Left forelimb (tissue), 1 donor: Measurements from ENCODE around the gene TSPAN6.

ENCODE experiments used
- DNase-seq: peaks from one replicate; pipeline ENCODE4 v3.0.0-alpha.2; 2018; ENCODE audit warnings: low spot score

Gene TSPAN6

DNA sequence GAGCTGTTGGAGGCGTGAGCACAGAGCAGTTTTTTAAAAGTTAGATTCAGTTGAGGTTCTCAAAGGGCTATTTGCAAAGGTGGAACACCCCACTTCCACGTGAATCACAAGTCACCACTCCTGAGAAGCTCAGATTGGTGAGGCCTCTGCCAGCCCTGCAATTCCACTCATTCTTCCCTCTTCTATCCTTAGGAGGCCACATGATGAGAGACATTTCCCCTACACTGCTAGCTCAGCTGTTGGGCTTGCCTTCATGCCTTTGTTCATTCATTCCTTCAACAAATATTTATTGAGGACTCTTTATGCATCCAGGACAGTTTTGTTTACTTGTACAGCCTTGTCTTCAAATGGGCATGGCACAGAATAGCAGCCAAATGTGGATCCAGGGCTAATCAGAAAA lies 11.1 kb upstream of the TSPAN6 start:
- DNase-seq = no peak

DNA sequence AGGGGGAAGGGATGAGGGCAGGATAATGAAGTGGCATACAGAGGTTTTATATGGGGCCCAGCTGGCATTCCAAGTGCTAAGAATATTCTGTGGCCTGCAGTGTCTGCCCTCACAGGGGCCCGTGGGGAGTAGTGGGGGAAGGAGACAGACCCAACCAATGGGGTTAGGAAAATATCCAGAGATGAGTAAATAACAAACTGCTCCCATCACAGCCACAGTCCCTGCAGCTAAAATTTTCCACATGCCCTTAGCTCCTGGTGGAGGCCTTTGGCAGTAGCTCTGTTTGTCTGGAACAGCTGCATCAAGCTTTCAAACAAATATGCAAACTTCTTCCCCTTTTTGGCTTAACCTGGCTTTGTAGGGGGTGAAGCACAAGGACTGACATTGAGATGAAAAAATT lies 10.5 kb upstream of the TSPAN6 start:
- no peak for DNase-seq

- DNase-seq = no peak
These were observed 8.5 kb upstream of the TSPAN6 start for GRCh38 chrX:100645106-100645505.

GRCh38 chrX:100643956-100644860 lies 7.6 kb upstream of the TSPAN6 start, which contains the start of gene SRPX2:
SRPX2 (plus strand) TSS chrX:100644199; CDS start chrX:100646323, 2,124 bp downstream.
- no peak for DNase-seq

DNA sequence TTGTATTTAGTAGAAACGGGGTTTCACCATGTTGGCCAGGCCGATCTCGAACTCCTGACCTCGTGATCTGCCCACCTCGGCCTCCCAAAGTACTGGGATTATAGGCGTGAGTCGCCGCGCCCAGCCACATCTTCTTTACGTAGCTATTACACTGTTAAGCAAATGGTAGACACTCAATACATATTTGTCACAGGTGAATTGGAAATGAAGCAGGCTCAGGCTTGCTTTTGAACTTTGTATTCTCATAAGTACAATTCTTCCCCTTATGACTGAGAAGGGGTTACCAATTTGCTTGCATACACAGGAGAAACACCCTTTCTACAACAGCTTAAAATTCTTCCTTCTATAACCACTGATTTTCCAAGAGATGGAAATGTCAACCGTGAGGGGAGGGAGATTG lies 6.6 kb upstream of the TSPAN6 start:
- no peak for DNase-seq

- no peak for DNase-seq
These were observed 5.7 kb upstream of the TSPAN6 start for GRCh38 chrX:100642290-100642689.

DNA sequence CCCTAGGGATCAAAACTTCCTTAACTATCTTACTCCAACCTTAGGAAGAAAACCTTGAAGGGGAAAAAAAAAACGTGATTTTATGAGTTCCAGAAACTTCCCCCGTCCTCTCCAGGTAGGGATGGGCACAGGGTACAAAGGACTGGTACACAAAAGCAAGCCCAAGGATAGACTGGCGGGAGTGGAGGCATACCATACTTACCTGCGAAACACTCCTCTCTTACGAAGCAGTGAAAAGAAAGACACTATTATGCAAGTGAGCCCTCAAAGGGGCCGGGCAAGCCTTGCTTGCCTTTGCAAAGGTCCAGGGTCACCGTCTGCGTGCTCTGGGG lies 651 bp downstream of the TSPAN6 start:
- no peak for DNase-seq

- DNase-seq = no peak
These were observed 1.6 kb downstream of the TSPAN6 start for GRCh38 chrX:100635040-100635439.

GRCh38 chrX:100625985-100626491 lies 10.6 kb downstream of the TSPAN6 start:
- no peak for DNase-seq

- DNase-seq = no peak
These were observed 13.6 kb downstream of the TSPAN6 start for GRCh38 chrX:100623001-100623400.

DNA sequence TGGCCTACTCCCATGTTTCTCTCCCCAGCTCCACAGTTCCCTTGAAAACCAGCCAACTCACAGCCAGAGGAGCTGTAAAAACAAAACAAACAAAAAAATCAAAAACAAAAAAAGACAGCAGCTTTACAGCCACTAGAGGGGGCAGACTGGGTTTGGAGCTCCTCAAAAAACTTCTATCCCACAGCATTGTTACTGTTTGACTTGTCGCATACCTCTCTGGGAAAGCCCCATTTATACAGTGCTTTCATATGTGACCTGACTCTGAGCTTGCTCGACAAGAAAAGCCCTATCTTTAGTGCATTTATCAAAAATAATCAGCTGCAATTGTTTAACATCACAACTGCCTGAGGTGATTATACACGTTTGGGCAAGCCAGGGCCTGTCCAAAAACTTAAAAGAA lies 21.6 kb downstream of the TSPAN6 start:
- DNase-seq = no peak

- DNase-seq = no peak
These were observed 24.7 kb downstream of the TSPAN6 start for GRCh38 chrX:100611951-100612350.

- DNase-seq = no peak
These were observed 27.0 kb downstream of the TSPAN6 start for GRCh38 chrX:100609591-100609990.

GRCh38 chrX:100606753-100607152 lies 29.9 kb downstream of the TSPAN6 start:
- no peak for DNase-seq

DNA sequence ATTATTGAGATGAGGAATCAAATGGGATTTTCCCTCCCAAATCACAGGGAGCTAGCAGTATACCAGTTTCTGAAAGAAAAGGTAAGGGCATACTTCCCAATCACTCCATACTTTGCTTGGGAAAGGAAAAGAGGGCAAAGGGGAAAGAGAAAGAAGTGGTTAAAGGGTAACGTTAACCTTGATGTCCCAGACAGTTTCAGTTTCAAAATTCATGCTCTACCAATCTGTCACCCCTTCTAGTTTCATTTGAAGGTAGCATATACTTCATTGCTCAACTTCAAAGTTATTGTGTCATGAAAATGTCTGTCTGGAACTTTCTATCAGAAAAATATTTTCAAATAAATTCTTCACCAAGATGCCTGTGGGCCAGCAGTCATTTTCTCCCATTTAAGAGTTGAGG lies 35.8 kb downstream of the TSPAN6 start:
- no peak for DNase-seq

GRCh38 chrX:100600340-100600739 lies 36.3 kb downstream of the TSPAN6 start:
- DNase-seq = no peak

- DNase-seq = no peak
These were observed 37.1 kb downstream of the TSPAN6 start for GRCh38 chrX:100599456-100599855.

GRCh38 chrX:100596601-100597000 lies 40.0 kb downstream of the TSPAN6 start:
- no peak for DNase-seq

GRCh38 chrX:100593581-100593980 lies 43.0 kb downstream of the TSPAN6 start:
- DNase-seq = no peak

DNA sequence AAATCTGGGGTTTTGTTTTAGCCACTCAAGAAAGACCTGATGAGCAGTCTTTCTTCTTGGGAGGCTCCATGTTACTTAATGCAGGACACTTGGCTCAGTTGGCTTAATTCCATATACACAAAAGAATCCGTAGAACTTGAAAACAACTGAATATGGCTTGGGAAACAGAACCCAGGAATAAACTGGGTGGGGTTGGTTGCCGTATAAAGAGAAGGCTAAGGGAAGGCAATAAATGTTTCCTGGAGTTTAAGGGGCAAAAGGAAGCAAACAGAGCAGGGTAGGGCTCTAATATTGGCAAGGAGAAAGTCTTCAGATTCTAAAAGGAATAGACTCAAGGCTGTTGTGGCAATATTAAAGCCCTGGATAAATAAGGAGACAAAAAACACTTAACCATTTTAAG lies 43.5 kb downstream of the TSPAN6 start:
- no peak for DNase-seq

DNA sequence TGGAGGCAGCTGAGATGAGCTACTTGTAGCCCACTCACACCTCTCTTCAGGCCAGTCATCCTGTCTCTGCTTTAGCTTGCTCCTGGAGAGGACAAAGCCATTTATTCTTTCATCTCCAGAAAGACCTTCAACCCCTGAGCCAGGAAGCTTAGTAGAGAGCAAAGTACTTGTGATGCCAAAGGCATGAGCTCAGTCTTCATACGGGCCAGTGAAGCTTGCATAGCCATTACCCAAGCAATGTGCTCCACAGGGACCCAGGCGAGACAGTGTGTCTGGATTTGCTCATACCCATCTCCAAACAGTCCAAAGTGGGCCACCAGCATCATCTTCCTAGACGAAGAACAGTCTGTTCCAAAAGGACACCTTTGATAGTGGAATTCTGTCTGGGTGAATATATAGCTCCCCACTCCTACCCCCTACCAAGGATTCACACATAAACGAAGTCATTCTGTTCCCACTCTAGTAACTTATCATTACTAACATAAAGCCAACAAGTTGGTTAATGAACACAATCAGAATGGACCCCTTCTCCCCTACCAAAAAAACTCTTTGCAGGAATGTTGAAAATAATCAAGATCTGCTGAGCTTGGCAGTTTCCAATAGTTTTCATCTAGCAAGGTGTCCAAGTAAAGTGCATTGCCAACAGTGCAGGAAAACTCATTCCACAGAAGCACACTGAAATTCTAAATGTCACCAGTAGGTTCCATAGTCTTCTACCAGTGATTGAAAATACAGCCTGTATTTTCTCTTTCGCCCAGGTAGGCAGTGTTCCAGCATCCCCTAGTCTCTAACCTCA lies 45.2 kb downstream of the TSPAN6 start:
- no peak for DNase-seq

DNA sequence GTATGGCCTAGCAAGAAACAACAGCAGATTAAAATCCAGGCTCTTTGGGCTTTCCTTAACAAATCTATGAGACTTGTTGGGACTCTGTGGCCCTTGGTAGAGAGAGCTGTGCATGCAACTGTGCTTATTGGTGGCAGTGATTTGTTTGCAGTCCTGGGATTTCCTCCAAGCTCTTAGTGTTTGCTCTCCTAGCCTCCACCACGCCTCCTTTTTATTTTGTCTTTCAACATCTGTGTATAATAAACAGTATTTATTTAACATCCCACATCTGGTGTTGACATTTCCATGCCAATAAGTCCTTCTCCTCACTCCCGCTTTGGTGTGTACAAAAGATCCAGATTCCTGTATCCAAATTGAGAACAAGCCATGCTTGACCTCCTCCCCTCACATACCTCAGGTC lies 48.7 kb downstream of the TSPAN6 start:
- DNase-seq = no peak

GRCh38 chrX:100586747-100587146 lies 49.9 kb downstream of the TSPAN6 start:
- DNase-seq = no peak
